ENCODE measurements around the gene SBNO1. TPM values are rescaled to one million over a fixed set of nuclear protein-coding genes. Genes with fewer than 3 reads are reported as not detected.

SBNO1 gene
- total RNA-seq, 1 experiment from 2014 or later, result 68.7 TPM

DNA sequence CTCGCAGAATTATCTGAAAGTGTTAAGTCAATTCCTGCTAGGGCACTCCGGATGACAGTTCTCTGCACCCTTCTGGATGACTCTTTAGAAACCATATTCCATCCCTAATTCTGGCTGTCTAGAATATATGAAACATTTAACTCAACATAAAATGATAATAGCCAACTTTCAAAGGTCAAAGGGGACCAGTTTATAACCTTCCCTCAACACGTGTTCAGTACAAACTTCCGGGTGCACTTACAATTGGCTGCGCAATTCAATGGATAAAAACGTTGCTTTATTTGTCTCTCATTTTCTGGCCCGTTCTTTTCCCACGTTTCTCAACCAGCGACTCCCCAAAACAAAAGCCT, 1.3 kb downstream of the SBNO1 start:
- TF ChIP-seq POLR2AphosphoS5 (IDR thresholded peaks at IDR 0.05; ENCODE audit: low read depth, low read length), result no peak
- TF ChIP-seq SIN3A (IDR thresholded peaks at IDR 0.05; ENCODE audit: borderline replicate concordance, insufficient read depth, low read depth, low read length), result peak; percentile 64; the same call in 1 of the 2 replicates
- intact Hi-C loops (cut with micrococcal nuclease; ENCODE audit: unreplicated experiment), result no loop called here
- peak overlapping the region; percentile 71 to 93 for H3K4me3 ChIP-seq (ENCODE audit: low read depth in 2 of 2, low read length in 2 of 2)
- BruUV-seq (replicated peaks), result TSS peak; percentile 86
- in situ Hi-C loops (cut with HindIII; ENCODE audit: low pct_unique_long_range_greater_than_20kb, low sequenced_read_pairs), result no loop called here
- H3K27me3 ChIP-seq (ENCODE audit: control insufficient read depth, insufficient read depth, low read length), result no peaks in the 10 kb centered on the region
- H3K27ac ChIP-seq (ENCODE audit: low read length), result peak overlapping the region; percentile 85
- ChIA-PET POLR2A (interaction anchor here (0.6 to 0.7 kb wide), 3 partner anchors 44 to 526 kb away, joined by 3 read pairs; no protein-coding TSS in a partner anchor), CTCF (no interaction called here)
- peaks cover 2% of the 10 kb centered on the region; the same call in 1 of the 2 replicates for H3K36me3 ChIP-seq (ENCODE audit: control insufficient read depth, insufficient read depth, low read length)
- DNase-seq (ENCODE audit: low read depth, low spot score), result no peak
- peaks cover 11% of the 10 kb centered on the region for H3K4me1 ChIP-seq (ENCODE audit: control insufficient read depth, insufficient read depth, low read length)
- H3K9me3 ChIP-seq (ENCODE audit: control insufficient read depth, insufficient read depth, low read depth, low read length), result no peaks in the 10 kb centered on the region
- ATAC-seq, result no peak

DNA sequence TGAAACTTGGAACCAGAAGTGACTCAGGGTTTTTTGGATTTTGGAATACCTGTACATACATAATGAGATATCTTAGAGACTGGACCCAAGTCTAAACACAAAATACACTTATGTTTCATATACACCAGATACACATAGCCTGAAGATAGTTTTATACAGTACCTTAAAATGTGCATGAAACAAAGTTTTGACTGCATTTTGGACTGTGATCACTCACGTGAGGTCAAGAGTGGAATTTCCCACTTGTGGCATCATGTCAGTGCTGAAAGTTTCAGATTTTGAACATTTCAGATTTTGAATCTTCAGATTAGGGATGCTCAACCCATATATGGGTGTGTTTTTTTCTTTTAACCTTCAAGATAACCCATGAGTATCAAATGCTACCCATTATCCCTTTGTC, 6.6 kb downstream of the SBNO1 start:
- H3K4me1 ChIP-seq (ENCODE audit: control insufficient read depth, insufficient read depth, low read length), result peaks cover 17% of the 10 kb centered on the region
- H3K27ac ChIP-seq (ENCODE audit: low read length), result no peak overlapping the region
- ChIA-PET POLR2A (no interaction called here), CTCF (no interaction called here)
- intact Hi-C loops (cut with micrococcal nuclease; ENCODE audit: unreplicated experiment) (no loop called here), in situ Hi-C loops (cut with HindIII; ENCODE audit: low pct_unique_long_range_greater_than_20kb, low sequenced_read_pairs) (no loop called here)
- no peaks in the 10 kb centered on the region; the same call in 1 of the 2 replicates for H3K36me3 ChIP-seq (ENCODE audit: control insufficient read depth, insufficient read depth, low read length)
- H3K27me3 ChIP-seq (ENCODE audit: control insufficient read depth, insufficient read depth, low read length), result no peaks in the 10 kb centered on the region
- DNase-seq (ENCODE audit: low read depth, low spot score), result no peak
- no peaks in the 10 kb centered on the region for H3K9me3 ChIP-seq (ENCODE audit: control insufficient read depth, insufficient read depth, low read depth, low read length)
- TF ChIP-seq SIN3A (IDR thresholded peaks at IDR 0.05; ENCODE audit: borderline replicate concordance, insufficient read depth, low read depth, low read length) (no peak), TCF7L2 (IDR thresholded peaks at IDR 0.05; ENCODE audit: low read depth, low read length) (no peak), POLR2AphosphoS5 (IDR thresholded peaks at IDR 0.05; ENCODE audit: low read depth, low read length) (no peak)
- TF ChIP-seq, protein P1, sequence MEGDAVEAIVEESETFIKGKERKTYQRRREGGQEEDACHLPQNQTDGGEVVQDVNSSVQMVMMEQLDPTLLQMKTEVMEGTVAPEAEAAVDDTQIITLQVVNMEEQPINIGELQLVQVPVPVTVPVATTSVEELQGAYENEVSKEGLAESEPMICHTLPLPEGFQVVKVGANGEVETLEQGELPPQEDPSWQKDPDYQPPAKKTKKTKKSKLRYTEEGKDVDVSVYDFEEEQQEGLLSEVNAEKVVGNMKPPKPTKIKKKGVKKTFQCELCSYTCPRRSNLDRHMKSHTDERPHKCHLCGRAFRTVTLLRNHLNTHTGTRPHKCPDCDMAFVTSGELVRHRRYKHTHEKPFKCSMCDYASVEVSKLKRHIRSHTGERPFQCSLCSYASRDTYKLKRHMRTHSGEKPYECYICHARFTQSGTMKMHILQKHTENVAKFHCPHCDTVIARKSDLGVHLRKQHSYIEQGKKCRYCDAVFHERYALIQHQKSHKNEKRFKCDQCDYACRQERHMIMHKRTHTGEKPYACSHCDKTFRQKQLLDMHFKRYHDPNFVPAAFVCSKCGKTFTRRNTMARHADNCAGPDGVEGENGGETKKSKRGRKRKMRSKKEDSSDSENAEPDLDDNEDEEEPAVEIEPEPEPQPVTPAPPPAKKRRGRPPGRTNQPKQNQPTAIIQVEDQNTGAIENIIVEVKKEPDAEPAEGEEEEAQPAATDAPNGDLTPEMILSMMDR (IDR thresholded peaks at IDR 0.05), result no peak
- TF ChIP-seq, protein P2, sequence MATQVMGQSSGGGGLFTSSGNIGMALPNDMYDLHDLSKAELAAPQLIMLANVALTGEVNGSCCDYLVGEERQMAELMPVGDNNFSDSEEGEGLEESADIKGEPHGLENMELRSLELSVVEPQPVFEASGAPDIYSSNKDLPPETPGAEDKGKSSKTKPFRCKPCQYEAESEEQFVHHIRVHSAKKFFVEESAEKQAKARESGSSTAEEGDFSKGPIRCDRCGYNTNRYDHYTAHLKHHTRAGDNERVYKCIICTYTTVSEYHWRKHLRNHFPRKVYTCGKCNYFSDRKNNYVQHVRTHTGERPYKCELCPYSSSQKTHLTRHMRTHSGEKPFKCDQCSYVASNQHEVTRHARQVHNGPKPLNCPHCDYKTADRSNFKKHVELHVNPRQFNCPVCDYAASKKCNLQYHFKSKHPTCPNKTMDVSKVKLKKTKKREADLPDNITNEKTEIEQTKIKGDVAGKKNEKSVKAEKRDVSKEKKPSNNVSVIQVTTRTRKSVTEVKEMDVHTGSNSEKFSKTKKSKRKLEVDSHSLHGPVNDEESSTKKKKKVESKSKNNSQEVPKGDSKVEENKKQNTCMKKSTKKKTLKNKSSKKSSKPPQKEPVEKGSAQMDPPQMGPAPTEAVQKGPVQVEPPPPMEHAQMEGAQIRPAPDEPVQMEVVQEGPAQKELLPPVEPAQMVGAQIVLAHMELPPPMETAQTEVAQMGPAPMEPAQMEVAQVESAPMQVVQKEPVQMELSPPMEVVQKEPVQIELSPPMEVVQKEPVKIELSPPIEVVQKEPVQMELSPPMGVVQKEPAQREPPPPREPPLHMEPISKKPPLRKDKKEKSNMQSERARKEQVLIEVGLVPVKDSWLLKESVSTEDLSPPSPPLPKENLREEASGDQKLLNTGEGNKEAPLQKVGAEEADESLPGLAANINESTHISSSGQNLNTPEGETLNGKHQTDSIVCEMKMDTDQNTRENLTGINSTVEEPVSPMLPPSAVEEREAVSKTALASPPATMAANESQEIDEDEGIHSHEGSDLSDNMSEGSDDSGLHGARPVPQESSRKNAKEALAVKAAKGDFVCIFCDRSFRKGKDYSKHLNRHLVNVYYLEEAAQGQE (IDR thresholded peaks at IDR 0.05; ENCODE audit: insufficient read depth in 1 of 2, low read depth in 2 of 2, low read length in 1 of 2), result no peak
- BruUV-seq (replicated peaks), result TSS peak; percentile 32
- no peak for ATAC-seq
- no peak overlapping the region for H3K4me3 ChIP-seq (ENCODE audit: low read depth in 2 of 2, low read length in 2 of 2)

DNA sequence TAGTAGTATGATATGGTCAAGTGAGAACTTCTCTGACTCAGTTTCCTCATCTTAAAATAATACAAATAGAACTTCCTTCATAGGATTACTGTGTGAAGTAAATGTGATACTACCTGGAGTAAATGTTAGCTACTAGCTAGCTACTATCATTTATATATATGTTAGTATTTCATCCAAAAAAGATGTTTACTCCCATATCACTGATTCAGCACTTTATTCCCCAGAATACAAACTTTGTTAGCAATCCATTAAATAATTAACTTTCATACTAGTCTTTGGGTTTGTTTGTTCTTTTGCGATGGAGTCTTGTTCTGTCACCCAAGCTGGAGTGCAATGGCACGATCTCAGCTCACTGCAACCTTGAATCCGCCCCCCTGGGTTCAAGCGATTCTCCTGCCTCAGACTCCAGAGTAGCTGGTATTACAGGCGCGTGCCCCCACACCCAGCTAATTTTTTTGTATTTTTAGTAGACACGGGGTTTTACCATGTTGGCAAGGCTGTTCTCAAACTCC, 8.4 kb downstream of the SBNO1 start:
- intact Hi-C loops (cut with micrococcal nuclease; ENCODE audit: unreplicated experiment) (no loop called here), in situ Hi-C loops (cut with HindIII; ENCODE audit: low pct_unique_long_range_greater_than_20kb, low sequenced_read_pairs) (no loop called here)
- no peak for ATAC-seq
- H3K9me3 ChIP-seq (ENCODE audit: control insufficient read depth, insufficient read depth, low read depth, low read length), result no peaks in the 10 kb centered on the region
- H3K4me3 ChIP-seq (ENCODE audit: low read depth in 2 of 2, low read length in 2 of 2), result no peak overlapping the region
- TF ChIP-seq, protein P1 (IDR thresholded peaks at IDR 0.05), result no peak
- TF ChIP-seq, protein P2 (IDR thresholded peaks at IDR 0.05; ENCODE audit: insufficient read depth in 1 of 2, low read depth in 2 of 2, low read length in 1 of 2), result no peak
- no peak for TF ChIP-seq SIN3A (IDR thresholded peaks at IDR 0.05; ENCODE audit: borderline replicate concordance, insufficient read depth, low read depth, low read length)
- TF ChIP-seq TCF7L2 (IDR thresholded peaks at IDR 0.05; ENCODE audit: low read depth, low read length), result no peak
- TF ChIP-seq POLR2AphosphoS5 (IDR thresholded peaks at IDR 0.05; ENCODE audit: low read depth, low read length), result no peak
- ChIA-PET CTCF (no interaction called here), POLR2A (interaction anchor here (0.6 kb wide), 1 partner anchor 9 kb away, joined by 3 read pairs; no protein-coding TSS in a partner anchor)
- H3K27ac ChIP-seq (ENCODE audit: low read length), result no peak overlapping the region
- H3K36me3 ChIP-seq (ENCODE audit: control insufficient read depth, insufficient read depth, low read length), result no peaks in the 10 kb centered on the region; the same call in 1 of the 2 replicates
- peaks cover 12% of the 10 kb centered on the region; the same call in 1 of the 2 replicates for H3K4me1 ChIP-seq (ENCODE audit: control insufficient read depth, insufficient read depth, low read length)
- no TSS peak for BruUV-seq (replicated peaks)
- DNase-seq (ENCODE audit: low read depth, low spot score), result no peak
- H3K27me3 ChIP-seq (ENCODE audit: control insufficient read depth, insufficient read depth, low read length), result no peaks in the 10 kb centered on the region

Measured in Panc1 (cell line).